WTC11 (cell line): ENCODE results near the gene SNRNP25. TPM values are rescaled to one million over a fixed set of nuclear protein-coding genes. Genes with fewer than 3 reads are reported as not detected.

Experiments used
- ATAC-seq: fragments of 200-7000 bp; cut with Tn5 transposase; 2 replicates; pipeline ENCODE4 v1.10.0; 2021; ENCODE audit warnings: mild to moderate bottlenecking, moderate library complexity
- CTCF ChIA-PET: fragments of 300-600 bp; sonication (Branson Sonifier 250); formaldehyde crosslinking; loops from one replicate; lab custom pipeline; 2021; ENCODE audit warnings: antibody characterized with exemption; lab: Charles Lee
- POLR2A ChIA-PET: fragments of 350-600 bp; sonication (Branson Sonifier 250); formaldehyde crosslinking; loops from one replicate; lab custom pipeline; 2021; ENCODE audit warnings: antibody characterized with exemption; lab: Charles Lee
- DNase-seq: peaks from one replicate; pipeline ENCODE4 v3.0.0; 2021; ENCODE audit warnings: low spot score
- H3K27ac Mint-ChIP-seq: 2 replicates; pipeline ENCODE4 v1.8.0; 2021; ENCODE audit warnings: mixed read lengths
- H3K27me3 Mint-ChIP-seq: 2 replicates; pipeline ENCODE4 v1.8.0; 2021; ENCODE audit warnings: low read depth, mild to moderate bottlenecking, moderate library complexity, mixed read lengths
- H3K36me3 Mint-ChIP-seq: 2 replicates; pipeline ENCODE4 v1.8.0; 2021; ENCODE audit warnings: mixed read lengths
- H3K4me1 Mint-ChIP-seq: 2 replicates; pipeline ENCODE4 v1.8.0; 2022; ENCODE audit warnings: mixed read lengths
- H3K4me3 Mint-ChIP-seq: 2 replicates; pipeline ENCODE4 v1.8.0; 2021; ENCODE audit warnings: mild to moderate bottlenecking, moderate library complexity, mixed read lengths
- H3K9me3 Mint-ChIP-seq: 2 replicates; pipeline ENCODE4 v1.8.0; 2021; ENCODE audit warnings: mixed read lengths
- ARID4B ChIP-seq: sonication (generic); formaldehyde crosslinking; IDR thresholded peaks from 2 replicates; pipeline ENCODE4 v1.8.0; 2023; ENCODE audit warnings: missing genetic modification reagents, mild to moderate bottlenecking, borderline replicate concordance
- ATF6 ChIP-seq: sonication (generic); formaldehyde crosslinking; IDR thresholded peaks from 2 replicates; pipeline ENCODE4 v1.8.1; 2023; ENCODE audit warnings: mild to moderate bottlenecking, missing genetic modification reagents
- CREB1 ChIP-seq: sonication (generic); formaldehyde crosslinking; IDR thresholded peaks from 2 replicates; pipeline ENCODE4 v1.8.0; 2023; ENCODE audit warnings: mild to moderate bottlenecking, missing genetic modification reagents
- CREM ChIP-seq: sonication (generic); formaldehyde crosslinking; IDR thresholded peaks from 2 replicates; pipeline ENCODE4 v1.8.1; 2022; ENCODE audit warnings: mild to moderate bottlenecking, missing genetic modification reagents, moderate library complexity
- EMX1 ChIP-seq: fragments of 250-450 bp; sonication (Bioruptor Pico); IDR thresholded peaks from 2 replicates; pipeline ENCODE4 v1.8.0; 2021; ENCODE audit warnings: mild to moderate bottlenecking
- ERG ChIP-seq: fragments of 250-450 bp; sonication (Bioruptor Pico); IDR thresholded peaks from 2 replicates; pipeline ENCODE4 v1.8.0; 2021; ENCODE audit warnings: mild to moderate bottlenecking
- HMGXB4 ChIP-seq: sonication (generic); formaldehyde crosslinking; IDR thresholded peaks from 2 replicates; pipeline ENCODE4 v1.8.1; 2023; ENCODE audit warnings: mild to moderate bottlenecking, moderate library complexity, missing genetic modification reagents
- IRF2 ChIP-seq: sonication (generic); formaldehyde crosslinking; IDR thresholded peaks from 2 replicates; pipeline ENCODE4 v1.8.0; 2022; ENCODE audit warnings: low read depth, missing genetic modification reagents, borderline replicate concordance
- MYBL2 ChIP-seq: sonication (generic); formaldehyde crosslinking; IDR thresholded peaks from 2 replicates; pipeline ENCODE4 v1.8.1; 2023; ENCODE audit warnings: mild to moderate bottlenecking, moderate library complexity, missing genetic modification reagents
- NR2C2 ChIP-seq: sonication (generic); formaldehyde crosslinking; IDR thresholded peaks from 2 replicates; pipeline ENCODE4 v1.8.0; 2022; ENCODE audit warnings: mild to moderate bottlenecking, missing genetic modification reagents
- STAT6 ChIP-seq: sonication (generic); formaldehyde crosslinking; conservative IDR thresholded peaks from 2 replicates; pipeline ENCODE4 v1.8.1; 2023; ENCODE audit warnings: mild to moderate bottlenecking, low read depth, missing genetic modification reagents, moderate library complexity
- TP53 ChIP-seq: sonication (generic); formaldehyde crosslinking; IDR thresholded peaks from 2 replicates; pipeline ENCODE4 v1.8.1; 2023; ENCODE audit warnings: mild to moderate bottlenecking, missing genetic modification reagents
- ZBTB43 ChIP-seq: sonication (generic); formaldehyde crosslinking; IDR thresholded peaks from 2 replicates; pipeline ENCODE4 v1.8.1; 2023; ENCODE audit warnings: mild to moderate bottlenecking, missing genetic modification reagents
- ZSCAN18 ChIP-seq: fragments of 250-450 bp; sonication (Bioruptor Pico); IDR thresholded peaks from 2 replicates; pipeline ENCODE4 v2.1.2; 2022; ENCODE audit warnings: mild to moderate bottlenecking, moderate library complexity
- total RNA-seq: library from RNA; stranded (reverse); gene quantifications from 3 replicates; pipeline ENCODE4 v1.2.3, GENCODE V29; 2021
- TF ChIP-seq, protein P1 (sequence below): sonication (generic); formaldehyde crosslinking; IDR thresholded peaks from 2 replicates; pipeline ENCODE4 v1.8.0; 2022; ENCODE audit warnings: mild to moderate bottlenecking, missing genetic modification reagents
- TF ChIP-seq, protein P2 (sequence below): sonication (generic); formaldehyde crosslinking; IDR thresholded peaks from 2 replicates; pipeline ENCODE4 v1.8.0; 2023; ENCODE audit warnings: mild to moderate bottlenecking, missing genetic modification reagents

Gene SNRNP25
- total RNA-seq, 1 experiment from 2014 or later = 55.9 TPM

- Mint-ChIP-seq H3K36me3 (peaks cover 6% of the 10 kb centered on the region), H3K27me3 (no peaks in the 10 kb centered on the region; the same call in 1 of the 2 replicates), H3K27ac (no peak overlapping the region), H3K4me3 (peak overlapping the region; percentile 82), H3K4me1 (peaks cover 48% of the 10 kb centered on the region), H3K9me3 (no peaks in the 10 kb centered on the region)
- TF ChIP-seq ERG (CRISPR knock-in tag) (no peak), HMGXB4 (CRISPR knock-in tag) (no peak), ZSCAN18 (CRISPR knock-in tag) (no peak), TP53 (no peak), ARID4B (no peak), EMX1 (CRISPR knock-in tag) (no peak), CREM (no peak), NR2C2 (CRISPR knock-in tag) (no peak), STAT6 (CRISPR knock-in tag) (no peak), IRF2 (CRISPR knock-in tag) (no peak), ZBTB43 (CRISPR knock-in tag) (no peak), MYBL2 (CRISPR knock-in tag) (no peak), CREB1 (CRISPR knock-in tag) (no peak), ATF6 (CRISPR knock-in tag) (no peak)
- TF ChIP-seq, protein P1, sequence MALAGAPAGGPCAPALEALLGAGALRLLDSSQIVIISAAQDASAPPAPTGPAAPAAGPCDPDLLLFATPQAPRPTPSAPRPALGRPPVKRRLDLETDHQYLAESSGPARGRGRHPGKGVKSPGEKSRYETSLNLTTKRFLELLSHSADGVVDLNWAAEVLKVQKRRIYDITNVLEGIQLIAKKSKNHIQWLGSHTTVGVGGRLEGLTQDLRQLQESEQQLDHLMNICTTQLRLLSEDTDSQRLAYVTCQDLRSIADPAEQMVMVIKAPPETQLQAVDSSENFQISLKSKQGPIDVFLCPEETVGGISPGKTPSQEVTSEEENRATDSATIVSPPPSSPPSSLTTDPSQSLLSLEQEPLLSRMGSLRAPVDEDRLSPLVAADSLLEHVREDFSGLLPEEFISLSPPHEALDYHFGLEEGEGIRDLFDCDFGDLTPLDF (CRISPR knock-in tag) = no peak
- TF ChIP-seq, protein P2, sequence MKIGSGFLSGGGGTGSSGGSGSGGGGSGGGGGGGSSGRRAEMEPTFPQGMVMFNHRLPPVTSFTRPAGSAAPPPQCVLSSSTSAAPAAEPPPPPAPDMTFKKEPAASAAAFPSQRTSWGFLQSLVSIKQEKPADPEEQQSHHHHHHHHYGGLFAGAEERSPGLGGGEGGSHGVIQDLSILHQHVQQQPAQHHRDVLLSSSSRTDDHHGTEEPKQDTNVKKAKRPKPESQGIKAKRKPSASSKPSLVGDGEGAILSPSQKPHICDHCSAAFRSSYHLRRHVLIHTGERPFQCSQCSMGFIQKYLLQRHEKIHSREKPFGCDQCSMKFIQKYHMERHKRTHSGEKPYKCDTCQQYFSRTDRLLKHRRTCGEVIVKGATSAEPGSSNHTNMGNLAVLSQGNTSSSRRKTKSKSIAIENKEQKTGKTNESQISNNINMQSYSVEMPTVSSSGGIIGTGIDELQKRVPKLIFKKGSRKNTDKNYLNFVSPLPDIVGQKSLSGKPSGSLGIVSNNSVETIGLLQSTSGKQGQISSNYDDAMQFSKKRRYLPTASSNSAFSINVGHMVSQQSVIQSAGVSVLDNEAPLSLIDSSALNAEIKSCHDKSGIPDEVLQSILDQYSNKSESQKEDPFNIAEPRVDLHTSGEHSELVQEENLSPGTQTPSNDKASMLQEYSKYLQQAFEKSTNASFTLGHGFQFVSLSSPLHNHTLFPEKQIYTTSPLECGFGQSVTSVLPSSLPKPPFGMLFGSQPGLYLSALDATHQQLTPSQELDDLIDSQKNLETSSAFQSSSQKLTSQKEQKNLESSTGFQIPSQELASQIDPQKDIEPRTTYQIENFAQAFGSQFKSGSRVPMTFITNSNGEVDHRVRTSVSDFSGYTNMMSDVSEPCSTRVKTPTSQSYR (CRISPR knock-in tag) = no peak
- CTCF ChIA-PET = interaction anchor here (1.1 to 3.9 kb wide), 6 partner anchors 13 to 39 kb away, joined by 3 to 49 read pairs (median 8); partner anchors contain the start of genes POLR3K and SNRNP25
- POLR2A ChIA-PET = no interaction called here
- ATAC-seq (no peak), DNase-seq (no peak)
Measured at GRCh38 chr16:78444-79150, 25.0 kb downstream of the SNRNP25 start.
